ENCODE measurements around the gene SASH1. TPM values are rescaled to one million over a fixed set of nuclear protein-coding genes. Genes with fewer than 3 reads are reported as not detected.

Gene SASH1
- total and polyA plus RNA-seq, 11 donors, result 10.7 to 47.5 (median 28.2) TPM

GRCh38 chr6:148532698-148533097, 190.1 kb downstream of the SASH1 start:
- TF ChIP-seq POLR2A (IDR thresholded peaks at IDR 0.05), result no peak
- TF ChIP-seq, protein P1, sequence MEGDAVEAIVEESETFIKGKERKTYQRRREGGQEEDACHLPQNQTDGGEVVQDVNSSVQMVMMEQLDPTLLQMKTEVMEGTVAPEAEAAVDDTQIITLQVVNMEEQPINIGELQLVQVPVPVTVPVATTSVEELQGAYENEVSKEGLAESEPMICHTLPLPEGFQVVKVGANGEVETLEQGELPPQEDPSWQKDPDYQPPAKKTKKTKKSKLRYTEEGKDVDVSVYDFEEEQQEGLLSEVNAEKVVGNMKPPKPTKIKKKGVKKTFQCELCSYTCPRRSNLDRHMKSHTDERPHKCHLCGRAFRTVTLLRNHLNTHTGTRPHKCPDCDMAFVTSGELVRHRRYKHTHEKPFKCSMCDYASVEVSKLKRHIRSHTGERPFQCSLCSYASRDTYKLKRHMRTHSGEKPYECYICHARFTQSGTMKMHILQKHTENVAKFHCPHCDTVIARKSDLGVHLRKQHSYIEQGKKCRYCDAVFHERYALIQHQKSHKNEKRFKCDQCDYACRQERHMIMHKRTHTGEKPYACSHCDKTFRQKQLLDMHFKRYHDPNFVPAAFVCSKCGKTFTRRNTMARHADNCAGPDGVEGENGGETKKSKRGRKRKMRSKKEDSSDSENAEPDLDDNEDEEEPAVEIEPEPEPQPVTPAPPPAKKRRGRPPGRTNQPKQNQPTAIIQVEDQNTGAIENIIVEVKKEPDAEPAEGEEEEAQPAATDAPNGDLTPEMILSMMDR (IDR thresholded peaks at IDR 0.05), result no peak
- Histone ChIP-seq H3K27me3 (no peaks in the 10 kb centered on the region), H3K4me3 (no peak overlapping the region), H3K4me1 (peaks cover 0 to 25% (median 17%) of the 10 kb centered on the region in 12 donors), H3K27ac (no peak overlapping the region), H3K36me3 (peaks cover 2 to 91% (median 76%) of the 10 kb centered on the region in 9 donors), H3K9me3 (no peaks in the 10 kb centered on the region)
- intact Hi-C loops (cut with DNase I), result no loop called here
- 91 to 97% (median 97%) methylated on average over 13 of the region's 13 CpGs for WGBS, 4 donors
- ATAC-seq (no peak), DNase-seq (no peak)

DNA sequence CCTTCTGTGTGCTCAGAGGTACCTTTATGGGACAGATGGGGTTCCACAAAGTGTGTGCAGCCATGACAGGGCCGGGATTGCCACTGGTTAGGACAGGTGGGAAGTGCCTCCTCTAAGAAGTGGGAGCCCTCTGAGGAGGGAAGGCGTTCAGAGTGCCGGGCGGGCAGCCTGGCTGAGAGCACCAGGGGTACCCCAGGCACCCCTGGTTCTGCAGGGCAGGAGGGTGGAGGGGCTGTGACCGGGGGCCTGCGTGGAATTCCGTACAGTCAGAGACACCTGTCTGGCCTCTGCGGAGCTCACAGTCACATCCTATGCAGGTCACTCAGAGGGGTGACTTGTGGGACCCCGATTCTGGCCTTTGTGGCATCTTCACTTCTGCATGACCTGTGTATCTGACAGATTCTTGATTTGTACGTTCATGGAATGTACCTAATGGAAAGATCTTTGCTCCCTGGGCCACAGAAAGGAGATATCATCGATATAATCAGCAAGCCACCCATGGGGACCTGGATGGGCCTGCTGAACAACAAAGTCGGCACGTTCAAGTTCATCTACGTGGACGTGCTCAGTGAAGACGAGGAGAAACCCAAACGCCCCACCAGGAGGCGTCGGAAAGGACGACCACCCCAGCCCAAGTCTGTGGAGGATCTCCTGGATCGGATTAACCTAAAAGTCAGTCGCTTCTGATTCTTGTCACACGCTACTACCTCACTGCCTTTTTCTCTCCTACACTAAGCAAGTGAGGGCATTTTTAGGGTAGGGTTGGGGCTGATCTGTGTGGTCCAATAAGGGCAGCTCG, 190.9 kb downstream of the SASH1 start:
- H3K27ac ChIP-seq, result no peak overlapping the region
- no peak for DNase-seq
- 92 to 95% (median 94%) methylated on average over 21 to 24 of the region's 24 CpGs for WGBS, 4 donors
- intact Hi-C loops (cut with DNase I), result no loop called here
- H3K36me3 ChIP-seq, result peaks cover 2 to 89% (median 76%) of the 10 kb centered on the region in 9 donors
- H3K4me1 ChIP-seq, result peaks cover 0 to 31% (median 24%) of the 10 kb centered on the region in 12 donors
- TF ChIP-seq, protein P1 (IDR thresholded peaks at IDR 0.05), result no peak
- TF ChIP-seq POLR2A (IDR thresholded peaks at IDR 0.05), result no peak
- no peak for ATAC-seq
- H3K4me3 ChIP-seq, result no peak overlapping the region
- H3K27me3 ChIP-seq, result no peaks in the 10 kb centered on the region
- H3K9me3 ChIP-seq, result no peaks in the 10 kb centered on the region

DNA sequence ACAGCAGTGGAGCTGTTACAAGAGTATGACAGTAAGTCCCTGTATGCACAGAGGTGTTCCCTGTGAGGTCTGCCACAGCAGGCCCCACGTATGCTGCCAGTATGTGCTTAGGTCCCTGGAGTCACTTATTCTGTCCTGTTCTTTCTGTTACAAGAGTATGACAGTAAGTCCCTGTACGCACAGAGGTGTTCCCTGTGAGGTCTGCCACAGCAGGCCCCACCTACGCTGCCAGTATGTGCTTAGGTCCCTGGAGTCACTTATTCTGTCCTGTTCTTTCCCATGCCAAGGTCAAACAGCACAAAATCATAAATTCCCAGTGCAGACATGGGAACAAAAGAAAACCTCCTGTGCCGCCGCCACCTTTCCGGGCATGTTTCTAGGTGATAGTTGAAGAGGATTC, 192.2 kb downstream of the SASH1 start:
- TF ChIP-seq, protein P1 (IDR thresholded peaks at IDR 0.05), result no peak
- no peak for TF ChIP-seq POLR2A (IDR thresholded peaks at IDR 0.05)
- H3K4me3 ChIP-seq, result no peak overlapping the region
- H3K4me1 ChIP-seq, result peaks cover 0 to 28% (median 20%) of the 10 kb centered on the region in 12 donors
- H3K36me3 ChIP-seq, result peaks cover 2 to 88% (median 83%) of the 10 kb centered on the region in 9 donors
- H3K9me3 ChIP-seq, result no peaks in the 10 kb centered on the region
- no peak for DNase-seq
- 85 to 95% (median 91%) methylated on average over 6 of the region's 6 CpGs for WGBS, 4 donors
- no peak overlapping the region for H3K27ac ChIP-seq
- peak in 1 of 4 donors; percentile 13 for ATAC-seq
- intact Hi-C loops (cut with DNase I), result no loop called here
- H3K27me3 ChIP-seq, result no peaks in the 10 kb centered on the region

GRCh38 chr6:148535381-148535780, 192.7 kb downstream of the SASH1 start:
- no peak overlapping the region for H3K27ac ChIP-seq
- no peaks in the 10 kb centered on the region for H3K27me3 ChIP-seq
- no peak for TF ChIP-seq POLR2A (IDR thresholded peaks at IDR 0.05)
- TF ChIP-seq, protein P1 (IDR thresholded peaks at IDR 0.05), result no peak
- intact Hi-C loops (cut with DNase I), result no loop called here
- H3K36me3 ChIP-seq, result peaks cover 2 to 93% (median 88%) of the 10 kb centered on the region in 9 donors
- ATAC-seq (no peak), DNase-seq (no peak)
- H3K9me3 ChIP-seq, result no peaks in the 10 kb centered on the region
- WGBS, 4 donors, result 89 to 94% (median 90%) methylated on average over 7 of the region's 7 CpGs
- H3K4me3 ChIP-seq, result no peak overlapping the region
- H3K4me1 ChIP-seq, result peaks cover 0 to 28% (median 15%) of the 10 kb centered on the region in 12 donors

Data from heart left ventricle (tissue), 16 donors.